ENCODE results near the gene COG6. TPM values are rescaled to one million over a fixed set of nuclear protein-coding genes. Genes with fewer than 3 reads are reported as not detected.

COG6 gene
- total RNA-seq, 2 experiments from 2014 or later, result 13.8 to 16.0 TPM

GRCh38 chr13:39768962-39769361, 113.5 kb downstream of the COG6 start:
- TF ChIP-seq, protein P1, sequence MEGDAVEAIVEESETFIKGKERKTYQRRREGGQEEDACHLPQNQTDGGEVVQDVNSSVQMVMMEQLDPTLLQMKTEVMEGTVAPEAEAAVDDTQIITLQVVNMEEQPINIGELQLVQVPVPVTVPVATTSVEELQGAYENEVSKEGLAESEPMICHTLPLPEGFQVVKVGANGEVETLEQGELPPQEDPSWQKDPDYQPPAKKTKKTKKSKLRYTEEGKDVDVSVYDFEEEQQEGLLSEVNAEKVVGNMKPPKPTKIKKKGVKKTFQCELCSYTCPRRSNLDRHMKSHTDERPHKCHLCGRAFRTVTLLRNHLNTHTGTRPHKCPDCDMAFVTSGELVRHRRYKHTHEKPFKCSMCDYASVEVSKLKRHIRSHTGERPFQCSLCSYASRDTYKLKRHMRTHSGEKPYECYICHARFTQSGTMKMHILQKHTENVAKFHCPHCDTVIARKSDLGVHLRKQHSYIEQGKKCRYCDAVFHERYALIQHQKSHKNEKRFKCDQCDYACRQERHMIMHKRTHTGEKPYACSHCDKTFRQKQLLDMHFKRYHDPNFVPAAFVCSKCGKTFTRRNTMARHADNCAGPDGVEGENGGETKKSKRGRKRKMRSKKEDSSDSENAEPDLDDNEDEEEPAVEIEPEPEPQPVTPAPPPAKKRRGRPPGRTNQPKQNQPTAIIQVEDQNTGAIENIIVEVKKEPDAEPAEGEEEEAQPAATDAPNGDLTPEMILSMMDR (IDR thresholded peaks at IDR 0.05), result no peak
- peaks cover 6% of the 10 kb centered on the region for H3K4me1 Mint-ChIP-seq (ENCODE audit: low read depth)
- Histone ChIP-seq H3K27ac (ENCODE audit: low read depth in 1 of 2, low read length in 2 of 2) (no peak overlapping the region), H3K4me3 (ENCODE audit: low read length) (no peak overlapping the region), H3K9me3 (ENCODE audit: control insufficient read depth in 1 of 2, insufficient read depth in 1 of 2, low read length in 2 of 2) (no peaks in the 10 kb centered on the region), H3K27me3 (ENCODE audit: control insufficient read depth in 1 of 2, insufficient read depth in 2 of 2, low read length in 2 of 2) (no peaks in the 10 kb centered on the region), H3K4me1 (ENCODE audit: insufficient read depth, low read length) (peaks cover 4% of the 10 kb centered on the region), H3K36me3 (ENCODE audit: insufficient read depth, low read length) (no peaks in the 10 kb centered on the region)
- H3K9me3 Mint-ChIP-seq, result no peaks in the 10 kb centered on the region
- no peak overlapping the region for H3K4me3 Mint-ChIP-seq
- no peak overlapping the region for H3K27ac Mint-ChIP-seq
- ChIA-PET POLR2A (no interaction called here), CTCF (no interaction called here)
- no peaks in the 10 kb centered on the region for H3K36me3 Mint-ChIP-seq (ENCODE audit: low read depth)
- no peak for DNase-seq
- H3K27me3 Mint-ChIP-seq, result no peaks in the 10 kb centered on the region
- no peak for ATAC-seq (ENCODE audit: poor library complexity)
- intact Hi-C loops (cut with DNase I, micrococcal nuclease), result no loop called here

DNA sequence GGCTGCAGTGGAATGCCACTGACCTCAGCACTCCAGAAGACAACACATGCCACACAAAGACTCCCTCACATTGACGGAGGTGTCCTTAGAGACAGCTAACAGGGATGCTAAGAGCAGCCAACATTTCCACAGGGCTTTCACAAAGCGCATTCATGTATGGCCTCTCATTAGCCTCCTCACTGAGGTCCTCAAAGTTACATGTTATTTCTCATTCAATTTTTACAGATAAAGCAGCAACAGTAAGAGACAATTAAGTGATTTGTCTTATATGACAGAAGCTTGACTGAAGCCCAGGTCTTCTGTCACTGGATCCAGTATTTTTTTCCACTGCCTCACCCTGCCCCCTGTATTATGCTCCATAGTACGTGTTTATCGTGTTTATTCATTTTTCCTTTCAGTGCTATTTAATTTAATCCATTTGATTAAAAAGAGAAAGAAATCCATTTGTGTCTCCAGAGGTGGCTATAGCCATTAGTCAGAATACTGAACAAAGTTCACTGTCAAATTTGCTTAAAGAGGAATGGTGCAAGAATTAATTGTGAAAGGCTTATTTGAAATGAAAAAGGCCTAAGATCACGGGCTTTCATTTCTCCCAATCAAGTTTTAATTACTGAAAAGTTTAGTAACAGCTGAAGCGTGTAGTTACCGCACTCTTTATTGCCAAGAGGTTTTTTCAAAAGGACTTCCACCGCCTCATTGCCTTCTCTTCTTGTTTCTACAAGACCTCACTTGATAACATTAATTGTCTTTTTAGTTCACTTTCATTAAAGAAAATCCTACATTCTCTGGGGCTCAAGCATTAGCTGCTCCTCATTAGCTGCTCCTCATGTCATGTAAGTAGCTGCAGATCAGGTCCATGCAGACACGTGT, 115.0 kb downstream of the COG6 start:
- H3K27me3 ChIP-seq (ENCODE audit: control insufficient read depth in 1 of 2, insufficient read depth in 2 of 2, low read length in 2 of 2), result no peaks in the 10 kb centered on the region
- H3K9me3 Mint-ChIP-seq, result no peaks in the 10 kb centered on the region
- no peaks in the 10 kb centered on the region for H3K9me3 ChIP-seq (ENCODE audit: control insufficient read depth in 1 of 2, insufficient read depth in 1 of 2, low read length in 2 of 2)
- ChIA-PET POLR2A (no interaction called here), CTCF (interaction anchor here (0.6 kb wide), 1 partner anchor 26 kb away, joined by 5 read pairs; no protein-coding TSS in a partner anchor)
- intact Hi-C loops (cut with DNase I, micrococcal nuclease), result loop anchor here in 1 of 2 experiments (10.0 kb wide), 1 partner anchor 704 kb away; no protein-coding TSS in a partner anchor
- H3K36me3 ChIP-seq (ENCODE audit: insufficient read depth, low read length), result no peaks in the 10 kb centered on the region
- no peak overlapping the region for H3K4me3 Mint-ChIP-seq
- H3K4me3 ChIP-seq (ENCODE audit: low read length), result no peak overlapping the region
- peaks cover 4% of the 10 kb centered on the region for H3K4me1 ChIP-seq (ENCODE audit: insufficient read depth, low read length)
- H3K4me1 Mint-ChIP-seq (ENCODE audit: low read depth), result peaks cover 6% of the 10 kb centered on the region
- ATAC-seq (ENCODE audit: poor library complexity) (no peak), DNase-seq (no peak)
- no peaks in the 10 kb centered on the region for H3K36me3 Mint-ChIP-seq (ENCODE audit: low read depth)
- H3K27me3 Mint-ChIP-seq, result no peaks in the 10 kb centered on the region
- H3K27ac ChIP-seq (ENCODE audit: low read depth in 1 of 2, low read length in 2 of 2), result no peak overlapping the region
- TF ChIP-seq, protein P1 (IDR thresholded peaks at IDR 0.05), result no peak
- H3K27ac Mint-ChIP-seq, result no peak overlapping the region

DNA sequence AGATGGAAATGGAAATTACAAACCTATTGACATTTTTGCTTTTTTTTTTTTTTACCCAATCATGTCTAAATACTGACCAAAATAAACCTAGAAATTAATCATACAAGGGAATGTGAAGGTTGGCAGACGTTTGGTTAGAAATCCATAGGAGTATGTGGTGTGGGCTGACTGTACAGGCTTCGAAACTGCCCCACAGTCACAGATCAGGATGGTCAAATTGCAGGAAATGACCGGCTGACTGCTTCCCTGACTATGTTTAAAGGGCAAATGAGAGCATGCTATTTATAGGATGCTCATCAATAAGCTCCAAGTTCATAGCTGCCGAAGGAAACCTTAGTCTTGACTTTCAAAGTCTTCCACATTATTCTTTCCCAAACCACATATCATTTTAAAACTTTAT, 118.4 kb downstream of the COG6 start:
- TF ChIP-seq, protein P1 (IDR thresholded peaks at IDR 0.05), result no peak
- DNase-seq (no peak), ATAC-seq (ENCODE audit: poor library complexity) (no peak)
- H3K36me3 Mint-ChIP-seq (ENCODE audit: low read depth), result no peaks in the 10 kb centered on the region
- H3K4me3 Mint-ChIP-seq, result no peak overlapping the region
- H3K27ac Mint-ChIP-seq, result no peak overlapping the region
- POLR2A ChIA-PET, result no interaction called here
- Histone ChIP-seq H3K4me1 (ENCODE audit: insufficient read depth, low read length) (peaks cover 12% of the 10 kb centered on the region), H3K27ac (ENCODE audit: low read depth in 1 of 2, low read length in 2 of 2) (no peak overlapping the region), H3K9me3 (ENCODE audit: control insufficient read depth in 1 of 2, insufficient read depth in 1 of 2, low read length in 2 of 2) (peaks cover 0 to 4% of the 10 kb centered on the region in 2 experiments), H3K27me3 (ENCODE audit: control insufficient read depth in 1 of 2, insufficient read depth in 2 of 2, low read length in 2 of 2) (no peaks in the 10 kb centered on the region), H3K36me3 (ENCODE audit: insufficient read depth, low read length) (no peaks in the 10 kb centered on the region), H3K4me3 (ENCODE audit: low read length) (no peak overlapping the region)
- H3K4me1 Mint-ChIP-seq (ENCODE audit: low read depth), result peaks cover 24% of the 10 kb centered on the region
- no peaks in the 10 kb centered on the region for H3K9me3 Mint-ChIP-seq
- CTCF ChIA-PET, result interaction anchor here (0.6 kb wide), 1 partner anchor 850 kb away, joined by 3 read pairs; no protein-coding TSS in a partner anchor
- intact Hi-C loops (cut with DNase I, micrococcal nuclease), result loop anchor here in 1 of 2 experiments (10.0 kb wide), 1 partner anchor 701 kb away; no protein-coding TSS in a partner anchor
- no peaks in the 10 kb centered on the region for H3K27me3 Mint-ChIP-seq
